Mesodermal cell (in vitro differentiated cells): Measurements from ENCODE around the gene RASGRF1.

Experiments
- H3K27ac ChIP-seq: 2 replicates; pipeline ENCODE4 v1.7.0; 2013; ENCODE audit warnings: mild to moderate bottlenecking, low read depth, low read length, moderate library complexity; ENCODE audit not compliant: severe bottlenecking
- H3K36me3 ChIP-seq: 2 replicates; pipeline ENCODE4 v1.7.1; 2013; ENCODE audit warnings: mild to moderate bottlenecking, low read length, moderate library complexity; ENCODE audit not compliant: control insufficient read depth, insufficient read depth
- H3K4me1 ChIP-seq: one replicate; pipeline ENCODE4 v1.7.1; 2013; ENCODE audit warnings: mild to moderate bottlenecking, low read length; ENCODE audit not compliant: insufficient read depth, control insufficient read depth, poor library complexity, severe bottlenecking
- H3K4me3 ChIP-seq: 2 replicates; pipeline ENCODE4 v1.7.0; 2013; ENCODE audit warnings: low read length, control low read depth, mild to moderate bottlenecking; ENCODE audit not compliant: insufficient read depth, poor library complexity, severe bottlenecking; ENCODE audit errors: extremely low read depth
- H3K9me3 ChIP-seq: 2 replicates; pipeline ENCODE4 v1.7.1; 2013; ENCODE audit warnings: mild to moderate bottlenecking, low read length, moderate library complexity; ENCODE audit not compliant: control insufficient read depth
- WGBS, 2 experiments: methylation state at CpG; one replicate each; pipeline ENCODE4 v1.1.5; 2013; ENCODE audit warnings: missing lambda C conversion rate in 2 of 2; ENCODE audit not compliant: insufficient coverage in 2 of 2; 5-methylcytosine and 5-hydroxymethylcytosine counted together

Gene RASGRF1

GRCh38 chr15:79093352-79093935 lies 2.9 kb upstream of the RASGRF1 start:
- Histone ChIP-seq H3K4me1 (peaks cover 9% of the 10 kb centered on the region), H3K36me3 (no peaks in the 10 kb centered on the region), H3K27ac (no peak overlapping the region), H3K9me3 (no peaks in the 10 kb centered on the region), H3K4me3 (no peak overlapping the region)
- WGBS, 2 experiments = 69 to 79% methylated on average over 7 to 8 of the region's 8 CpGs

- H3K4me1 ChIP-seq = peaks cover 9% of the 10 kb centered on the region
- no peak overlapping the region for H3K27ac ChIP-seq
- WGBS, 2 experiments = 31% methylated on average over 1 of the region's 2 CpGs; no CpG with 5 or more reads in 1 of the 2 experiments
- H3K4me3 ChIP-seq = no peak overlapping the region
- H3K9me3 ChIP-seq = no peaks in the 10 kb centered on the region
- H3K36me3 ChIP-seq = no peaks in the 10 kb centered on the region
Observed at GRCh38 chr15:79092382-79092781, 1.8 kb upstream of the RASGRF1 start.

GRCh38 chr15:79091204-79091867 lies 756 bp upstream of the RASGRF1 start:
- H3K9me3 ChIP-seq = no peaks in the 10 kb centered on the region
- H3K36me3 ChIP-seq = no peaks in the 10 kb centered on the region
- 1 to 2% methylated on average over 35 to 42 of the region's 53 CpGs for WGBS, 2 experiments
- H3K27ac ChIP-seq = no peak overlapping the region
- H3K4me3 ChIP-seq = peak overlapping the region; percentile 22
- H3K4me1 ChIP-seq = peaks cover 9% of the 10 kb centered on the region

GRCh38 chr15:79089890-79090486 lies 592 bp downstream of the RASGRF1 start:
- Histone ChIP-seq H3K9me3 (no peaks in the 10 kb centered on the region), H3K4me3 (peak overlapping the region; percentile 22), H3K4me1 (peaks cover 9% of the 10 kb centered on the region), H3K27ac (no peak overlapping the region), H3K36me3 (no peaks in the 10 kb centered on the region)
- WGBS, 2 experiments = 1% methylated on average over 42 to 49 of the region's 53 CpGs

- H3K4me3 ChIP-seq = no peak overlapping the region
- H3K9me3 ChIP-seq = no peaks in the 10 kb centered on the region
- no peaks in the 10 kb centered on the region for H3K36me3 ChIP-seq
- WGBS, 2 experiments = 1% methylated on average over 27 to 43 of the region's 47 CpGs
- H3K4me1 ChIP-seq = peaks cover 9% of the 10 kb centered on the region
- H3K27ac ChIP-seq = no peak overlapping the region
Observed at GRCh38 chr15:79089331-79089889, 1.2 kb downstream of the RASGRF1 start.

- Histone ChIP-seq H3K4me1 (peaks cover 9% of the 10 kb centered on the region), H3K4me3 (no peak overlapping the region), H3K9me3 (no peaks in the 10 kb centered on the region), H3K27ac (no peak overlapping the region), H3K36me3 (no peaks in the 10 kb centered on the region)
- 65 to 70% methylated on average over 3 to 4 of the region's 7 CpGs for WGBS, 2 experiments
Observed at GRCh38 chr15:79088426-79089205, 2.0 kb downstream of the RASGRF1 start.

GRCh38 chr15:79086814-79087213 lies 3.8 kb downstream of the RASGRF1 start:
- Histone ChIP-seq H3K4me1 (peaks cover 9% of the 10 kb centered on the region), H3K4me3 (no peak overlapping the region), H3K9me3 (no peaks in the 10 kb centered on the region), H3K27ac (no peak overlapping the region), H3K36me3 (no peaks in the 10 kb centered on the region)
- 50 to 78% methylated on average over 1 to 4 of the region's 4 CpGs for WGBS, 2 experiments

- no peaks in the 10 kb centered on the region for H3K36me3 ChIP-seq
- WGBS, 2 experiments = 75 to 93% methylated on average over 6 to 12 of the region's 14 CpGs
- H3K27ac ChIP-seq = no peak overlapping the region
- no peaks in the 10 kb centered on the region for H3K9me3 ChIP-seq
- no peak overlapping the region for H3K4me3 ChIP-seq
- no peaks in the 10 kb centered on the region for H3K4me1 ChIP-seq
Observed at GRCh38 chr15:79084308-79084968, 6.1 kb downstream of the RASGRF1 start.

- no peak overlapping the region for H3K4me3 ChIP-seq
- WGBS, 2 experiments = 84 to 91% methylated on average over 10 to 12 of the region's 14 CpGs
- no peak overlapping the region for H3K27ac ChIP-seq
- H3K36me3 ChIP-seq = no peaks in the 10 kb centered on the region
- no peaks in the 10 kb centered on the region for H3K9me3 ChIP-seq
- H3K4me1 ChIP-seq = no peaks in the 10 kb centered on the region
Observed at GRCh38 chr15:79083154-79083553, 7.4 kb downstream of the RASGRF1 start.
